Esophagus muscularis mucosa (tissue), 4 donors: ENCODE results near the gene SIK3.

Experiments used
- EP300 ChIP-seq: sonication (generic); formaldehyde crosslinking; IDR thresholded peaks from one replicate; pipeline ENCODE4 v1.6.1; 2017; ENCODE audit warnings: antibody characterized with exemption
- POLR2A ChIP-seq: fragments of 450-650 bp; IDR thresholded peaks from one replicate; pipeline ENCODE4 v1.6.1; 2017; ENCODE audit warnings: antibody characterized with exemption, moderate library complexity, mild to moderate bottlenecking, low read depth
- TF ChIP-seq, protein P1 (sequence below), 3 experiments: fragments of 200-600 bp in 2 of 3; fragments of 450-650 bp in 1 of 3; sonication (generic) in 2 of 3; IDR thresholded peaks; one replicate each; pipeline ENCODE4 v1.5.1; 2017 to 2019; ENCODE audit warnings: antibody characterized with exemption in 3 of 3, mild to moderate bottlenecking in 2 of 3, moderate library complexity in 1 of 3

DNA sequence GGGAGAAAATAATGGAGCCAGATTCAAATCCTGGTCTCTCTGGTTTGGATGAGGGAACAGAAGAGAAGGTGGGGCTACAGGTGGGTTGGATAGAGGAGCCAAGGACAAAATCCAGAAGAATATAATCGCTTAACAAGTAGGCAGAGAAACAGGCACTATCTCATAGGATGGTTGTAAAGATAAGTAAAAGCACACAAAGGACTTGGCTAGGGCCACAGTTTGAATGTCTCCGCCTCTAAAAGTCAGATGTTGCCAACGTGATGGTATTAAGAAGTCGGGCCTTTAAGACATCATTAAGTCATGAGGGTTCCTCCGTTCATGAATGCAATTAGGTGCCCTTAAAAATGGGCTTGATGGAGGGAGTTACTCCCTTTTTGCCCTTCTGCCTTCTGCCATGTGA is 42.8 kb downstream of the SIK3 start:
- TF ChIP-seq, protein P1, sequence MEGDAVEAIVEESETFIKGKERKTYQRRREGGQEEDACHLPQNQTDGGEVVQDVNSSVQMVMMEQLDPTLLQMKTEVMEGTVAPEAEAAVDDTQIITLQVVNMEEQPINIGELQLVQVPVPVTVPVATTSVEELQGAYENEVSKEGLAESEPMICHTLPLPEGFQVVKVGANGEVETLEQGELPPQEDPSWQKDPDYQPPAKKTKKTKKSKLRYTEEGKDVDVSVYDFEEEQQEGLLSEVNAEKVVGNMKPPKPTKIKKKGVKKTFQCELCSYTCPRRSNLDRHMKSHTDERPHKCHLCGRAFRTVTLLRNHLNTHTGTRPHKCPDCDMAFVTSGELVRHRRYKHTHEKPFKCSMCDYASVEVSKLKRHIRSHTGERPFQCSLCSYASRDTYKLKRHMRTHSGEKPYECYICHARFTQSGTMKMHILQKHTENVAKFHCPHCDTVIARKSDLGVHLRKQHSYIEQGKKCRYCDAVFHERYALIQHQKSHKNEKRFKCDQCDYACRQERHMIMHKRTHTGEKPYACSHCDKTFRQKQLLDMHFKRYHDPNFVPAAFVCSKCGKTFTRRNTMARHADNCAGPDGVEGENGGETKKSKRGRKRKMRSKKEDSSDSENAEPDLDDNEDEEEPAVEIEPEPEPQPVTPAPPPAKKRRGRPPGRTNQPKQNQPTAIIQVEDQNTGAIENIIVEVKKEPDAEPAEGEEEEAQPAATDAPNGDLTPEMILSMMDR (IDR thresholded peaks at IDR 0.05), result no peak
- TF ChIP-seq EP300 (no peak), POLR2A (no peak)
